ENCODE results near the gene CFAP157. TPM values are rescaled to one million over a fixed set of nuclear protein-coding genes. Genes with fewer than 3 reads are reported as not detected.

CFAP157 gene
- total RNA-seq, 1 experiment from 2014 or later, result 0.22 TPM

DNA sequence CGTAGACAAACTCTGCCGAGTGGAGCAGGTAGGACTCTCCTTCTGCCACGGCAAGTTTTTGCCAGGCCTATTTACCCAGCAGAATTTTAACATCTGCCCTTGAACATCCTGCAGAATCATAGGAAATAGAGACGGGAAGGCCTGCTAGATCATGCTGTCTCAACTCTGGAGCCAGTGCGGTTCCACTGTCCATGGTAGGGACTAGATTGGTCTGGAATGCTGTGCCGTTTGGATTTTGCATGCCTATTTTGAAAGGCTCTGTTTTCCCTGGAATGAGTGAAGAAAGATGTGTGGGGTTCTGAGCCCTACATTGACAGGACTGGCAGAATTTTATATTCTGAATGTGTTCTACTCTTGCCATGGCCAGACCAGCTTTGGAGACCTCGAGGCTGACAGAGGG, 33.6 kb upstream of the CFAP157 start:
- Histone ChIP-seq H3K4me2 (ENCODE audit: low read length) (no peak overlapping the region), H3K27ac (ENCODE audit: low read depth, low read length) (no peak overlapping the region), H3K79me2 (ENCODE audit: insufficient read depth, low read length) (no peaks in the 10 kb centered on the region), H3K9me2 (ENCODE audit: insufficient read depth) (no peaks in the 10 kb centered on the region), H3K4me3 (replicated peaks in 1 of 2; ENCODE audit: low read depth in 1 of 2, low read length in 2 of 2) (no peak overlapping the region), H3K27me3 (ENCODE audit: insufficient read depth, low read length) (no peaks in the 10 kb centered on the region), H3K9ac (ENCODE audit: low read length) (no peak overlapping the region), H4K20me1 (ENCODE audit: insufficient read depth) (no peaks in the 10 kb centered on the region), H3K4me1 (ENCODE audit: control insufficient read depth in 1 of 2, insufficient read depth in 2 of 2, low read length in 2 of 2) (no peaks in the 10 kb centered on the region), H3K36me3 (ENCODE audit: control insufficient read depth in 1 of 2, insufficient read depth in 2 of 2, low read length in 2 of 2) (peaks cover 0 to 5% of the 10 kb centered on the region in 2 experiments; a peak in 2 of 4 replicates), H2AFZ (ENCODE audit: low read depth, low read length, poor library complexity, severe bottlenecking) (no peak overlapping the region), H3K9me3 (ENCODE audit: control insufficient read depth in 1 of 2, insufficient read depth in 1 of 2, low read depth in 1 of 2, low read length in 2 of 2) (no peaks in the 10 kb centered on the region)
- ATAC-seq (no peak), DNase-seq (ENCODE audit: low read depth, low spot score) (no peak)
- ChIA-PET POLR2A (no interaction called here), RAD21 (ENCODE audit: low non-redundant PET in 1 of 2, low total read pairs in 2 of 2, uncharacterized antibody in 2 of 2, unreplicated experiment in 2 of 2) (no interaction called here), CTCF (no interaction called here)
- TF ChIP-seq, protein P1, sequence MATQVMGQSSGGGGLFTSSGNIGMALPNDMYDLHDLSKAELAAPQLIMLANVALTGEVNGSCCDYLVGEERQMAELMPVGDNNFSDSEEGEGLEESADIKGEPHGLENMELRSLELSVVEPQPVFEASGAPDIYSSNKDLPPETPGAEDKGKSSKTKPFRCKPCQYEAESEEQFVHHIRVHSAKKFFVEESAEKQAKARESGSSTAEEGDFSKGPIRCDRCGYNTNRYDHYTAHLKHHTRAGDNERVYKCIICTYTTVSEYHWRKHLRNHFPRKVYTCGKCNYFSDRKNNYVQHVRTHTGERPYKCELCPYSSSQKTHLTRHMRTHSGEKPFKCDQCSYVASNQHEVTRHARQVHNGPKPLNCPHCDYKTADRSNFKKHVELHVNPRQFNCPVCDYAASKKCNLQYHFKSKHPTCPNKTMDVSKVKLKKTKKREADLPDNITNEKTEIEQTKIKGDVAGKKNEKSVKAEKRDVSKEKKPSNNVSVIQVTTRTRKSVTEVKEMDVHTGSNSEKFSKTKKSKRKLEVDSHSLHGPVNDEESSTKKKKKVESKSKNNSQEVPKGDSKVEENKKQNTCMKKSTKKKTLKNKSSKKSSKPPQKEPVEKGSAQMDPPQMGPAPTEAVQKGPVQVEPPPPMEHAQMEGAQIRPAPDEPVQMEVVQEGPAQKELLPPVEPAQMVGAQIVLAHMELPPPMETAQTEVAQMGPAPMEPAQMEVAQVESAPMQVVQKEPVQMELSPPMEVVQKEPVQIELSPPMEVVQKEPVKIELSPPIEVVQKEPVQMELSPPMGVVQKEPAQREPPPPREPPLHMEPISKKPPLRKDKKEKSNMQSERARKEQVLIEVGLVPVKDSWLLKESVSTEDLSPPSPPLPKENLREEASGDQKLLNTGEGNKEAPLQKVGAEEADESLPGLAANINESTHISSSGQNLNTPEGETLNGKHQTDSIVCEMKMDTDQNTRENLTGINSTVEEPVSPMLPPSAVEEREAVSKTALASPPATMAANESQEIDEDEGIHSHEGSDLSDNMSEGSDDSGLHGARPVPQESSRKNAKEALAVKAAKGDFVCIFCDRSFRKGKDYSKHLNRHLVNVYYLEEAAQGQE (IDR thresholded peaks at IDR 0.05; ENCODE audit: low read depth), result no peak
- TF ChIP-seq POLR2A (IDR thresholded peaks at IDR 0.05; ENCODE audit: borderline replicate concordance, extremely low read depth, insufficient read depth, insufficient read length) (no peak), RAD21 (IDR thresholded peaks at IDR 0.05; ENCODE audit: low read depth) (no peak), EZH2 (IDR thresholded peaks at IDR 0.05) (no peak), ZFX (IDR thresholded peaks at IDR 0.05) (no peak), CBX3 (IDR thresholded peaks at IDR 0.05; ENCODE audit: low read depth) (no peak), ZNF274 (IDR thresholded peaks at IDR 0.05; ENCODE audit: low read depth, low read length) (no peak), EGR1 (IDR thresholded peaks at IDR 0.05; ENCODE audit: low read depth) (no peak), EZH2phosphoT487 (IDR thresholded peaks at IDR 0.05; ENCODE audit: borderline replicate concordance) (no peak), JUND (IDR thresholded peaks at IDR 0.05) (no peak), SIN3A (IDR thresholded peaks at IDR 0.05; ENCODE audit: low read depth) (no peak), POLR2AphosphoS5 (IDR thresholded peaks at IDR 0.05; ENCODE audit: low read depth, low read length) (no peak), YY1 (IDR thresholded peaks at IDR 0.05; ENCODE audit: extremely low read depth, insufficient replicate concordance, low read depth, low read length) (no peak), FOSL1 (IDR thresholded peaks at IDR 0.05; ENCODE audit: low read depth) (no peak), SRF (IDR thresholded peaks at IDR 0.05; ENCODE audit: low read depth) (no peak), TCF7L2 (IDR thresholded peaks at IDR 0.05; ENCODE audit: borderline replicate concordance, extremely low read depth, insufficient read depth, insufficient read length) (no peak)
- TF ChIP-seq, protein P2, sequence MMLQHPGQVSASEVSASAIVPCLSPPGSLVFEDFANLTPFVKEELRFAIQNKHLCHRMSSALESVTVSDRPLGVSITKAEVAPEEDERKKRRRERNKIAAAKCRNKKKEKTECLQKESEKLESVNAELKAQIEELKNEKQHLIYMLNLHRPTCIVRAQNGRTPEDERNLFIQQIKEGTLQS (IDR thresholded peaks at IDR 0.05), result no peak
- TF ChIP-seq, protein P3, sequence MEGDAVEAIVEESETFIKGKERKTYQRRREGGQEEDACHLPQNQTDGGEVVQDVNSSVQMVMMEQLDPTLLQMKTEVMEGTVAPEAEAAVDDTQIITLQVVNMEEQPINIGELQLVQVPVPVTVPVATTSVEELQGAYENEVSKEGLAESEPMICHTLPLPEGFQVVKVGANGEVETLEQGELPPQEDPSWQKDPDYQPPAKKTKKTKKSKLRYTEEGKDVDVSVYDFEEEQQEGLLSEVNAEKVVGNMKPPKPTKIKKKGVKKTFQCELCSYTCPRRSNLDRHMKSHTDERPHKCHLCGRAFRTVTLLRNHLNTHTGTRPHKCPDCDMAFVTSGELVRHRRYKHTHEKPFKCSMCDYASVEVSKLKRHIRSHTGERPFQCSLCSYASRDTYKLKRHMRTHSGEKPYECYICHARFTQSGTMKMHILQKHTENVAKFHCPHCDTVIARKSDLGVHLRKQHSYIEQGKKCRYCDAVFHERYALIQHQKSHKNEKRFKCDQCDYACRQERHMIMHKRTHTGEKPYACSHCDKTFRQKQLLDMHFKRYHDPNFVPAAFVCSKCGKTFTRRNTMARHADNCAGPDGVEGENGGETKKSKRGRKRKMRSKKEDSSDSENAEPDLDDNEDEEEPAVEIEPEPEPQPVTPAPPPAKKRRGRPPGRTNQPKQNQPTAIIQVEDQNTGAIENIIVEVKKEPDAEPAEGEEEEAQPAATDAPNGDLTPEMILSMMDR (IDR thresholded peaks at IDR 0.05 in 2 of 3, conservative IDR thresholded peaks at IDR 0.05 in 1 of 3; ENCODE audit: borderline replicate concordance in 1 of 3, insufficient read depth in 1 of 3, low read depth in 2 of 3, low read length in 2 of 3), result no peak
- TF ChIP-seq, protein P4, sequence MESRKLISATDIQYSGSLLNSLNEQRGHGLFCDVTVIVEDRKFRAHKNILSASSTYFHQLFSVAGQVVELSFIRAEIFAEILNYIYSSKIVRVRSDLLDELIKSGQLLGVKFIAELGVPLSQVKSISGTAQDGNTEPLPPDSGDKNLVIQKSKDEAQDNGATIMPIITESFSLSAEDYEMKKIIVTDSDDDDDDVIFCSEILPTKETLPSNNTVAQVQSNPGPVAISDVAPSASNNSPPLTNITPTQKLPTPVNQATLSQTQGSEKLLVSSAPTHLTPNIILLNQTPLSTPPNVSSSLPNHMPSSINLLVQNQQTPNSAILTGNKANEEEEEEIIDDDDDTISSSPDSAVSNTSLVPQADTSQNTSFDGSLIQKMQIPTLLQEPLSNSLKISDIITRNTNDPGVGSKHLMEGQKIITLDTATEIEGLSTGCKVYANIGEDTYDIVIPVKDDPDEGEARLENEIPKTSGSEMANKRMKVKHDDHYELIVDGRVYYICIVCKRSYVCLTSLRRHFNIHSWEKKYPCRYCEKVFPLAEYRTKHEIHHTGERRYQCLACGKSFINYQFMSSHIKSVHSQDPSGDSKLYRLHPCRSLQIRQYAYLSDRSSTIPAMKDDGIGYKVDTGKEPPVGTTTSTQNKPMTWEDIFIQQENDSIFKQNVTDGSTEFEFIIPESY (IDR thresholded peaks at IDR 0.05; ENCODE audit: extremely low read depth, insufficient replicate concordance, low read length), result no peak
- TF ChIP-seq, protein P5, sequence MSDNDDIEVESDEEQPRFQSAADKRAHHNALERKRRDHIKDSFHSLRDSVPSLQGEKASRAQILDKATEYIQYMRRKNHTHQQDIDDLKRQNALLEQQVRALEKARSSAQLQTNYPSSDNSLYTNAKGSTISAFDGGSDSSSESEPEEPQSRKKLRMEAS (IDR thresholded peaks at IDR 0.05), result no peak
- intact Hi-C loops (cut with micrococcal nuclease), result no loop called here
- no TSS peak for BruUV-seq (replicated peaks)
